ENCODE results near the gene PDCD1.
"Not testable (repeated sequence)": the region's sequence is repeated elsewhere in the genome, so short reads cannot be mapped to it uniquely, and the experiment has no call there.

Gene PDCD1

DNA sequence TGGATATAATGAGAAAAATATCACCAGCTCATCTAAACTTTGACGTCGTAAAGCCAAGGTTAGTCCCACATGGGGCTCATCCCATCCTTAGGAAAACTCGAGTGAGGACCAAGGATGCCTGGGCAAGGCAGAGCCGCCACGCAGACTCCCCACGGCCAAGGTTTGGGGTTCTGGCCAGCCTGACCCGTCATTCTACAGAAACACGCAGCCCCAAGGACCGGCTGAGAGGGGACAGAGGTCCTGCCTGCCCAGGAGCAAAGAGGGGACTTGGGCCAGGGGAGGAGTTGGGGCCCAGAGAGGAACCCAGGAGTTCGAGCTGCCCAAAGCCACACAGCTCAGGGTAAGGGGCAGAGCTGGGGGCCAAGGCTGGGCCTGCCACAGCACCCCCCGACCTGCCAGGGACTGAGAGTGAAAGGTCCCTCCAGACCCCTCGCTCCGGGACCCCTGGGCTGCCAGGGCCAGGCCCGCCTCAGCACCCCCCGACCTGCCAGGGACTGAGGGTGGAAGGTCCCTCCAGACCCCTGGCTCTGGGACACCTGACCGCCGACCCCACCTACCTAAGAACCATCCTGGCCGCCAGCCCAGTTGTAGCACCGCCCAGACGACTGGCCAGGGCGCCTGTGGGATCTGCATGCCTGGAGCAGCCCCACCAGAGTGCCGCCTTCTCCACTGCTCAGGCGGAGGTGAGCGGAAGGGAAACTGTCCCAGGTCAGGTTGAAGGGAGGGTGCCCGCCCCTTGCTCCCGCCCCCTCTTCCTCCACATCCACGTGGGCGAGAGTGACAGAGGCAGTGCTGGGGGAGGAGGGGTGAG, at the start of gene PDCD1:
Gene PDCD1, minus strand, starts transcription at position 689 of the 811 bp plus-strand sequence. Its CDS starts 56 bp downstream, at position 633.
- DNase-seq (ENCODE audit: low read depth): no peak

DNA sequence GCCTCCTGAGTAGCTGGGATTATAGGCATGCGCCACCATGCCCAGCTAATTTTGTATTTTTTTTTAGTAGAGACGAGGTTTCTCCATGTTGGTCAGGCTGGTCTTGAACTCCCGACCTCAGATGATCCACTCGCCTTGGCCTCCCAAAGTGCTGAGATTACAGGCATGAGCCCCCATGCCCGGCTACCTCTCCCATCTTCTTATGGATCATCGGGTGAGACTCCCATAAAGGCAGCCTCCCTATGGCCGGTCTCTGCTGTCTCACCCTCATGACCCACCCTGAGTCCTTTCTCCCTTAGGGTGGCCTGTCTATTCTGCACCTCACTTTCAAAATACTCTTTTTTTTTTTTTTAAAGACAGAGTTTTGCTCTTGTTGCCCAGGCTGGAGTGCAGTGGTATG, 49.1 kb upstream of the PDCD1 start:
- not testable (repeated sequence) for DNase-seq (ENCODE audit: low read depth)

DNA sequence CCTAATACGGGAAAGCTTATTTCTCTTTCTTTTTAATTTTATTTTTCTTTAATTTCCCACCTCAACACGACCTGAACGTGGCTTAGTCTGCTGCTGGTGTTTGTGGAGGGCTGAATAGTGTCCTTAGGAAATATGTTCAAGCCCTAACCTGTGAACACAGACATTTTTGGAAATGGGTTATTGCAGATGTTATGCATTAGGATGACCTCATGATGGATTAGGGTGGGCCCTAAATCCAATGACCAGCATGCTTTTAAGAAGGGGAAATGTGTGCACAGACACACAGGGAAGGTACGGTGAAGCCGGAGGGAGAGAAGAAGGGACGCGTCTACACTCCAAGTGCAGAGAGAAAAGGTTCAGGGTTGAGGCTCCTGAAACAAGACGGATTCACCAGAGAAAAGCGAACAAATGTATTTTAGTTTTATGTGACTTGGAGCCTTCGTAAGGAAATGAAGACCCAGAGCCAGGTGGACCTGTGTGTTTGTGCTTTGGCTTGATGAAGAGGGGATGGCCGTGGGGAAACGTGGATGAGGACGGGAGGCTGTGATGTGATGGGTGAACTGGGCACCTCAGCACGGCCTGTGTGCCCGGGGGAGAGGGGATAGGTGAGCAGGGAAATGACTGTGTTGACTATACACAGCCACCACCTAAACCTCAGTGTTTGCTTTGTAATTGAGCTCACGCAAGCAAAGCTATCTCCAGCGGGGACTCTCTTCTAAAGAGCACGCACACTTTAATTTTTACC, 48.3 kb upstream of the PDCD1 start:
- DNase-seq (ENCODE audit: low read depth): no peak

DNA sequence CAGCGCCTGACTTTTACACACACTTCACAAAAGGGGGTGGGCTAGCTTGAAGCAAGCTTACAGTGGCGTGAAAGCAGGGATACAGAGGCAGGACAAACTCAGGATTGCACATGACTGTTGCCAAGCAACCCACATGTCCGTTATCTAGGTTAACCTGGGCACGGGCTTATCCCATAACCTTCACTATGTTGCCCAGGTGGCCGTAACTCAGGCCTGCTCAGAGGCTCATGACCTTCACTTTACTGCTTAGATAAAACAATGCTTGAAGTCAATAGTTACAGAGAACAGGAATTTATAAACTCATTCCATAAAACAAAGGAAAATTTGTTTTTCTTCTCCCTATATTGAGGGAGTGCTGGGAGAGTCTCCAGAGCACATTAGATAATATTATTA, 47.7 kb upstream of the PDCD1 start:
- not testable (repeated sequence) for DNase-seq (ENCODE audit: low read depth)

DNA sequence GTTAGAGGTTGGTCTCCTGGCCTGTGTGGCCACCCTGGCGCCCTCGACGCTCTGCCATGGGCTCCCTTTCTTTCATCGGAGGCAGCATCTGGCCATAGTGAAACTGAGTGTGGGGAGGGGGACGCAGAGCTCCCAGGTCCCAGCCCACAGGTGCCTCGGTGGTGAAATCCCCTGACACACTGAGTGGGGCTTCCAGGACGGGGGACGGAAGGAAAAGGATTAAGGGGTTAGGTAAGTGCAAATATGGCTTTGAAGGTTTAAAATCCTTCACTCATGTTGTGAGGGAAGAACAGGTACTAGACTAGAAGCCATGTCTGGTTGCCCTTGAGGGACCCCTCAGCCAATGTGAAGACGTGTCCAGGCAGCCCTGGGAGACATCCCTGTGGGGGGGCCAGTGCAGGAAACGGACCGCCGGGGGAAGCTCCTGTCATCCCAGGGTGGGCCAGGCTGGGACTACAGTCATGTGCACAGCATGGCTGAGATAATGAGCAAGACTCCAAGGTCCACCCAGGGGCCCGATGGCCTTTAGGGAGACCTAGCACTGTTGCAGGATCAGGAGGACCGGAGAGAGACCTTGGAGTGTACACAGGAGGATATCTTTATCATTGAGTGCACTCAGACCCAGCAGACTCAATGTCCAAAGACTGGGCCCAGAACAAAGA, 47.2 kb upstream of the PDCD1 start:
- DNase-seq (ENCODE audit: low read depth): no peak

DNA sequence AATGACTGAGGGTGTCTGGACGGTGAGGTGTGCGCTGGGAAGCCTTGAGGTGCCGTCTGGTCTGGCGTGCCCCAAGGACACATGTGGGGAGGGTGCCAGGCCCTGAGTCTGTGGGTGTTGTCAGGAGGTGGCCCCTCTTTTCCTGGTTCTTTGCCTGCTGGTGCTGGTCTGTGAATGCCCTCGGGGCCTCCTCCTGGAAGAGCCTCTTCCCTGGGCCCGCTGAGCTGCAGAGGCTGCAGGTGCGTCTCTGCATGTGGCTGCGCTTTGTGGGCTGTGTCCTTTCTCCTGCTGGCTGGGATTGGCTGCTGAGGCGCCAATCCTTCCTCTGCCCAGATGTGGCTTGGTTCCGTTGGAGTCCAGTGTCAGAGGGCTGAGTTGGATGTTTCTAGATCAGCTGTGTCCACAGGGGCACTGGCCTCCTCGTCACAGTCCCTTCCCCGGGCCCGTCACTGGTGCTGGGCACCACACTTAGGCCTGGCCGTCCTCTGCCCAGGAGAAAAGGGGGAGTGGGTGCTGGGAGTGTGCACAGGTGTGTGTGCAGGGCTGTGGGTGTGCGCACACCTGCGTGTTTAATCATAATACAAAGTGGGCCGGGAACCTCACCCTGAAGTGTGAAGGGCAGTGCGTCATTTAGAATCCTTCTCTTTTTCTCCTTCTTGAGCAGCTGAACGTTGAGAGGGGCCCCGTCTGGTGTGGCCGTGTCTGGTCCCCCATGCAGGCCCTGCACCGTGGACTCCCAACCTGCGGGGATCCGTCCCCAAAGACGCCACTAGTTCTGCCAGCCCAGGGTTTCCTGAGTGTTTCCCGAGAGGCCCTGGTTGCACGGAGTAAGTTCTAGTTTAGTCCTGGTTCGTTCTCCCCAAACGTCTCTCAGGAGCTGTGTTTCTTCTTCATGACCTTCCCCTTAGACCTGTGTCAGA, 46.4 kb upstream of the PDCD1 start:
- no peak for DNase-seq (ENCODE audit: low read depth)

DNA sequence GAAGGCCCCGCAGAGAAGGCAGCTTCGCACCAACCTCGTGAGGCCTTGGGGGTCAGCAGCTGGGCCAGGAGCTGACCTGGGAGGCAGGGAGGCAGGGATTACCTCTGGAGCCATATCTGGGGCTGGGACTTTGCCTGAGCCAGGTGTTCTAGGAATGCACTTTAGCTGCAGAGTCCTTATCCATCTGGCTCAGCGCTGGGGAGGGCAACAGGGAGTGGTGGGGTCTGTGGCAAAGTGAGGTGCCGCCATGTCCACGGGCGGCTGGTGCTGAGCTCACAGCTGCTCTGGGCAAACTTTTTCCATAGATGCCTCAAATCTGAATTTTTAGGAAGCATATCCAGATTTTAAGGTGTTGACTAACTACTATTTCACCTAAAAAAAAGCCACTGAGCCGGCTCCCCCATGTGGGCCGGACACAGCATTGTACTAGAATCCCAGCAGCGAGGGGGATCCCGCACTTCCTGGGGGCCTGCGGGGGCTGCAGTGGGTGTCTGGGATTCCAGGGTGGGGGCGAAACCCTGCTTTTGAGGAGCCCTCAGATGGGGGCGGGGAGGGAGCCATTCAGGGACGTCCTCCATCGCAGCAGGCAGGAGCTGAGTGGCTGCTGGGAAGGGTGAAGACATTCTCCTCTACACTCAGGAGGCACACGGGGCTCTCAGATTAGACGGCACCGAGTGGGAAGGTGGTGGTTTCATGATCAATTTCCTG, 45.5 kb upstream of the PDCD1 start:
- no peak for DNase-seq (ENCODE audit: low read depth)

DNA sequence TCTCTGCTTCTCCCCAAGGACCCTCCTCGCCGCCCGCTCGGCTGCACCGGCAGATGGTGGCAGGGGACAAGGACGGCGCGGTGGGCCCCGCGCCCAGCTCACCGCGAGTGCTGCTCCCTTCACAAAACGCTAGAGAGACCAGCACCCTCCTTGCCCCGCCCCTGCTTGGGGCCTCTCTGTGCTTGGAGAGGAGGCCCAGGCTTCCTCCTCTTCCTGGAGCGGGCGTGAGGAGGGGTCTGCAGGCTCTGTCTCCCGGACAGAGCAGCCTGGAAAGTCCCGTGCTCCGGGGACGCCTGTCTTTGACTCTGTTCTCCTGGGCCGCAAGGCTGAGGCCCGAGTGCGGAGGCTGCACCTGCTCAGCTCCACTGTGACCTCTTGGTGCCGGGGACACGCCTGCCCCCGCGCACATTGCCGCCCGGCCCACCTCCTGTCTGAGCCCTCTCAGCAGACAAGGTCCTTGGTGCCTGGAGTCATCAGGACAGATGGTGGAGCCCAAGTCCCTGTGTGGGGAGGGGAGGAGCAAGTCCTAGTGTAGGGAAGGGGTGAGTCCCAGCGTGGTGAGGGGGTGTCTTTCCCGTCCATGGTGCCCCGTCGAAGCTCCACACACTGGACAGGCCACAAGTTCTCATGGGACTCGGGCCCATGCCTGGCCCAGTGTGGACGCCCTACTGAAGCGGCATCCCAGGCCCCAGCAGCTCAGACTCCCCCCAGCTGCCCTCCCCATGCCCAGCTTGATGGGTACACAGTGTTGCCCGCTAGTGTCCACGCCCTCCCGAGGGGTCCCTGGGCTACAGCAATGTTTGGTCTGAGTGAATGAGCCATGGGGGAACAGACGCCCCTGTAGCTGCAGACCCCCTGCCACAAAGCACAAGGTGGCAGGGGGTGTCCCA, 44.7 kb upstream of the PDCD1 start:
- DNase-seq (ENCODE audit: low read depth): no peak

DNA sequence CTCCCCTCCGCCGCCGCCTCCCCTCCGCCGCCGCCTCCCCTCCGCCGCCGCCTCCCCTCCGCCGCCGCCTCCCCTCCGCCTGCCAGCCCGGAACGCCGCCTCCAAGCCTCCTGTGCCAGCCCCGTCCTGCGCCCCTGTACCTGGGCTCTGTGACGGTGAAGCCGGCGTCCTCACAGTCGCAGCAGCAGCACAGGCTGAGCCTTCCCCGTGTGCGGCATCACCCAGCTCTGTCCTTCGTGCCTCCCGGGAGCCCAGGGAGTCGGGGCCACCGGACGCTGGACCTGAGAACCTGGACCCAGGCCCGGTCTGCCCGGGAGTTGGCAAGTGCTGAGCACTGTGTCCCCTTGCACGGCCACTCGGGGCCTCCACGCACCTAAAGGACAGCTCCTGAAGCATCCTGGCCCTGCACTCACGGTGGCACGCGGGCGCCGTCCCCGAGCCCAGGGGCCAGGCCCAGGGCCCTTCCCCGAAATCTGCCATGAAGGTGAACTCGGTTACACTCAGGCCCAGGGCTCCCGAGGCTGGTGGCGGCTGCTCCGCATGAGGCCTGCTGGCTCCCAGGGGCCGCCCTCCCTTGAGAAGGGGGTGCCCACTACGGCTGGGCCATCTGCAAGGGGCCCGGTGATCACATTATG, 43.8 kb upstream of the PDCD1 start:
- DNase-seq (ENCODE audit: low read depth): no peak

DNA sequence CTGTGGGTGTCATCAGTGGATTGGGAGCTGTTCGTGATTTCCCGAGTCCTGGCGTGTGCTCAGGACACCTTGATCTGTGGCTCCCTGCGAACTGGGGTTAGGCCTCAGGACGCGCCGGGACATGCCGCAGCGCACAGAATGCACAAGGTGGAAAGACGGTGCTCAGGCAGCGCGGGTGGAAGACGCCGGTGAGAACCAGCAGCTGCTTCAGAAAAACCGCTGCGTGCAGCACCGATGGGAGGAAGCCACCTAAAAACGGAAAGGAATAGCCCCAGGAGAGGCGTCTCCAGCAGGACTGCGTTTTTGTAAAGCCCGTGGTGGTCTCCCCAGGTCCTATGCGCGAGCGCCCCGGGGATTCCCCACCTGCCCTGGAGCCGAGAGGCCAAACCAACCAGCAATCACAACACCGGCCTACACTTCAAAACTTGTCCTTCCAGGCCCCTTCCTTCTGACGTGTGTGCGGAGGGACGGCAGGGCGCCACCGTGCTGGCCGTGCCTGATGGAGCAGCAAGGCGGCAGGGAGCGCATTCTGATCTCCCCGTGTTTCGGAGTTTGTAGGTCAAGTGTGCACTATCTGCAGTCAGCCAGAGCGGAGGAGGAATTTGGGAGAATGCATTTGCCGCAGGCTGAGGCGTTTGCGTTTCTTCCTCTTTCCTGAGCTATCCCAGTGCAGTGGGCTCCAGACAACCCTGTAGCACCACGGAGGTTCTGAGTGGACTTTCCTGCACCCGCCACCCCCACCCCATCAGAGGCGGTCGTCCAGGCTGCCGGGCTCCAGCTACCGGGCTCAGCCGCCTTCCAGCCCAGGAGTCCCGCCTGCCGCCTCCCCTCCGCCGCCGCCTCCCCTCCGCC, 43.0 kb upstream of the PDCD1 start:
- DNase-seq (ENCODE audit: low read depth): no peak

DNA sequence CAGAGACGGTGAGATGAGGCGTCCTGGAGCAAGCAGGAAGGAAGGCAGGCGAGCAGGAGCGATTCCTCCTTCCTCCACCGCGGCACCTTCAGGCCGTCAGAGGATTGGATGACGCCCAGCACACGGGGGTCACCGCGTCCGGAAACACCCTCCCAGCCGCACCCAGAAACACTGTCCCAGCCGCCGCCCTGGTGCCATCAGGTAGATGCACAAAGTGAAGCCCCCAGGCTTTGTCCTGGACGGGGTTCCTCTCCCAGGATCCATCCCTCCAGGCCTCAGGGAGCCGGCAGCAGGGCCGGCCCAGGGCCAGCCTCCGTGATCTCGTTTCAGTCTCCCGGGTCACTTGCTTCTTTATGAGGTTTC, 42.3 kb upstream of the PDCD1 start:
- DNase-seq (ENCODE audit: low read depth): no peak

DNA sequence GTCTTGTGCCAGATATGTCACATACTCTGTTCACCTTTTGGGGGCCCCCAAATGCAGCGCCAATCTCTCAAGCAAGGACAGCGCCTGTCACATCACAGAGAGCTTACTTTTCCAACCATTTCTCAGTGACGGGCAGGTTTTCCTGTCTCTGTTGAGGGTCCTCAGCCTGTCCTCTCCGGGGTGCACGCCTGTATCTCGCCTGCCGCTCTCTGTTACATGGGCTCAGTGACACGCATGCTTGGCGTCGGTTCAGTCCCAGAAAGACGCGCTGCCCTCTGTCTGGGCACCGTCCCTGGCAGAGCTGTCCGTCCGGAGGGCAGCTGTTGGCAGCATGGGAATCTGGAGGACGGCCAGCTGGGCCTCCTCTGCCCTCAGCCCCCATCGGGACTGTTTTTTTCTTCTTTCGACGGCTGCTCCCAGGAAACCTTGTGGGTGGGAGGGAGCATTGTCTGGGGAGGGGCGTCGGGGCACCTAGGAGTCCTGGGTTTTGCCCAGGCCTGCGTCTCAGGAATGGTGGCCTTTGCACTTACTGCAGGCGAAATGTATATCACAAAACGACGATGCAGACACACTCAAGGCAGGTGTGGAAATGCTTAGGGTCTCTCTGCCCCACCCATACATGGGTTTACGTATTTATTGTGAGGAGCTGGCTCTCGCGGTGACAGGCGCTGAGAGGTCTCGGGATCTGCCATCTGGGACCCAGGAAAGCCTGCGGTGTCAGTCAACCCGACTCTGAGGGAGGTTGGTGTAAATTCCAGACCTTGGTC, 41.7 kb upstream of the PDCD1 start:
- no peak for DNase-seq (ENCODE audit: low read depth)

DNA sequence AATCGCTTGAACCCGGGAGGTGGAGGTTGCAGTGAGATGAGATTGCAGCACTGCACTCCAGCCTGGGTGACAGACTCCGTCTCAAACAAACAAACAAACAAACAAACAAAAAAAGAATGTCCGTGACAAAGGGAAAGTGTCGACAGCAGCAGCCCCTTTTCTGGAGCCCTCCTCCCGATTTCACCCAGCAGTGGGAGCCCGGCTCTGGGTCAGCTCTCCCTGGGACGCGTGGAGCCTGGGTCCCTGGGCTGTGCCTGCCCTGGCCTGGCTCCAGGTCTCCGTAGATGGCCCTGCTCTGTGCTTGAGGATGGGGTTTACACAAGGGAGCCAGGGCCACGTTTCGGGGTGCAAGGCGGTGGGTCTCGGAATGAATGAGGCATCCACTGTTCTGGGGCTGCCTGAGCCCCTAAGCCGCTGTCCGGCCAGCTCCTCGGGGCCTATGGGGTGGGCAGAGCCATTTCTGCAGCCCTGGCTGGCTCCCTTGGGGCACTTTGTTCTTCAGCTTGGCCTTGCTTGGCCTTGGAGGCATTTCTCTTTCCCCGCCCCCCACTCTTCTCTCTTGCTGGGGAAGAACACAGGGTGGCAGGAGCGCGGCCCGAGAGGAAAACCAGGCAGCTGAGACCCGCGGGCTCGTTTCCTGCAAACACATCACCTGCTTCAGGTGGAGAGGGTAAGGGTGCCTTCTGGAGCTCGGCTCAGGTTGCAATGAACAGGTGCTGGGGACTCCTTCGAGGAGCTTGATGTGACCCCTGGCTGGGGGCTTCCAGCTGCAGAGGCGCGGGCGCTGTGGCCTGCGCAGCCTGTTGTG, 40.0 kb upstream of the PDCD1 start:
- no peak for DNase-seq (ENCODE audit: low read depth)

DNA sequence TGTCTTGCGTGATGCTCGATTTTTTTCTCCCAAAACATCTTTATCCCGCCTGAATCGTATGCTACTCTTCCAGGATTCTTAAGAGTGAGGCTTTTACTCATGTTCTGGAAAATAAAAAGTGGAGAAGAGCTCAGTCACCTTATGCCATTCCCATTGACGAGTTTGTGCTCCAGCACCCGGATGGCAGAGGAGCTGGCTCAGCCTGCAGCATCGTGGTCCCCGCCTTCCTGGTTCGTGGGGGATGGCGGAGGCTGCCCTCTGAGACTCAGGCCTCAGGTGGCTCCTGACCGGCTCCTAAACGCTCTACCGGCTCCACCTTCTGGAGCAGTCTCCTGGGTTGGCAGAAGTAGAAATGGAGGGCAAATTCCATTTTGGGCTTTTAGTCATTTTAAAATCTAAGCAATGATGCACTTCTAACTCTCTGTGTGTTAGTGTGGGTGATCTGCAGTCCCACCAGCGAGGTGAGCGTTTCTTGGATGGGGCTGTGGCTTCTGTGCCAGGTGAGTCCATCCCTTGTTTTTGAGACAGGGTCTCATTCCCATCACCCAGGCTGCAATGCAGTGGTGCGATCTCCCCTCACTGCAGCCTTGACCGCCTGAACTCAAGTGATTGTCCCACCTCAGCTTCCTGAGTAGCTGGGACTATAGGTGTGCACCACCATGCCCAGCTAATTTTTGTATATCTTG, 38.7 kb upstream of the PDCD1 start:
- DNase-seq (ENCODE audit: low read depth): no peak

DNA sequence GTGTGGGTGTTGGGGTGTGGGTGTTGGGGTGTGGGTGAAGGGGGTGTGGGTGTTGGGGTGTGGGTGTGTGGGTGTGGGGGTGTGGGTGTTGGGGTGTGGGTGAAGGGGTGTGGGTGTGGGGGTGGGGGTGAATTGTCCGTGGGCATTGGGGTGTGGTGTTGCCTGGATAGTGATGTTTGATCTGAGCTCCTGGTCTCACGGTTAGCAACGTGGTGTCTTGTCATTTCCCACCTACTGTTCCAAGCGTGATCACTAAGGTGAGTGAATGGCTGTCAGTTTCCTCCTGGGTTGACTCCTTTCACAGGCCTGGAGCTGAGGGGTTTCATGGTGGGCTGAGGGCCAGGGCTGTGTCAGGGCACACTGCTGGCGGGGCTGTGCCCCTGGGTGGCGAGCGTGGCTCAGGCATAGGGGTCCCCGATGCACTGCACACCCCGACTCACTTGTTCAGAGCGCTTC, 38.1 kb upstream of the PDCD1 start:
- DNase-seq (ENCODE audit: low read depth): no peak

All from CMK (cell line).